ENCODE data around the gene FSCN2.

DNA sequence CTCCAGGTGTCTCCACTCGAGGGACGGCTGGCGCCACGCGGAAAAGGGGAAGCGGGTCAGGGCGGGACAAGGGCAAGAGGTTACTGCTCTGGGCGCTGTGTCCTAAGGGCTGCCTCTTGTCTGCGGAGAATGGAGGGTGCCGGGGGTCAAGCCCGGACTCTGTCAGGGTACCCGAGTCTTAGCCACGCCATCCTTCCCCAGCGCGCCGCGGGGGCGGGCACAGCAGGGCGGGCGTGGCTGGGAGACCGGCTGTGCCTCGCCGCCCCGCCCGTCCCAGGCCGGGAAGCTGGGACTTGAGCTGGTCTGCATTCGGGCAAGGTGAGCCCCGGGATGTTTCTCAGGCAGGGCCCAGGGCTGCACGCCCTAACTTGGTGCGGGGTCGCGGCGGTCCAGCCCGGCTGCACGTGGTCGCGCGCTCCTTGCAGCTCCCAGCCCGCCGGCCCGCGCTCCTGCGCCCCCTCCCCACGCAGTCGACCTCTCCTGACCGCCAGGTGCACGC is 9.3 kb upstream of the FSCN2 start:
- TF ChIP-seq, protein P1, sequence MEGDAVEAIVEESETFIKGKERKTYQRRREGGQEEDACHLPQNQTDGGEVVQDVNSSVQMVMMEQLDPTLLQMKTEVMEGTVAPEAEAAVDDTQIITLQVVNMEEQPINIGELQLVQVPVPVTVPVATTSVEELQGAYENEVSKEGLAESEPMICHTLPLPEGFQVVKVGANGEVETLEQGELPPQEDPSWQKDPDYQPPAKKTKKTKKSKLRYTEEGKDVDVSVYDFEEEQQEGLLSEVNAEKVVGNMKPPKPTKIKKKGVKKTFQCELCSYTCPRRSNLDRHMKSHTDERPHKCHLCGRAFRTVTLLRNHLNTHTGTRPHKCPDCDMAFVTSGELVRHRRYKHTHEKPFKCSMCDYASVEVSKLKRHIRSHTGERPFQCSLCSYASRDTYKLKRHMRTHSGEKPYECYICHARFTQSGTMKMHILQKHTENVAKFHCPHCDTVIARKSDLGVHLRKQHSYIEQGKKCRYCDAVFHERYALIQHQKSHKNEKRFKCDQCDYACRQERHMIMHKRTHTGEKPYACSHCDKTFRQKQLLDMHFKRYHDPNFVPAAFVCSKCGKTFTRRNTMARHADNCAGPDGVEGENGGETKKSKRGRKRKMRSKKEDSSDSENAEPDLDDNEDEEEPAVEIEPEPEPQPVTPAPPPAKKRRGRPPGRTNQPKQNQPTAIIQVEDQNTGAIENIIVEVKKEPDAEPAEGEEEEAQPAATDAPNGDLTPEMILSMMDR (IDR thresholded peaks at IDR 0.05) = no peak
- no peak for TF ChIP-seq POLR2A (IDR thresholded peaks at IDR 0.05)
